ENCODE measurements around the gene HMGB4.

The HMGB4 gene, protein sequence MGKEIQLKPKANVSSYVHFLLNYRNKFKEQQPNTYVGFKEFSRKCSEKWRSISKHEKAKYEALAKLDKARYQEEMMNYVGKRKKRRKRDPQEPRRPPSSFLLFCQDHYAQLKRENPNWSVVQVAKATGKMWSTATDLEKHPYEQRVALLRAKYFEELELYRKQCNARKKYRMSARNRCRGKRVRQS

DNA sequence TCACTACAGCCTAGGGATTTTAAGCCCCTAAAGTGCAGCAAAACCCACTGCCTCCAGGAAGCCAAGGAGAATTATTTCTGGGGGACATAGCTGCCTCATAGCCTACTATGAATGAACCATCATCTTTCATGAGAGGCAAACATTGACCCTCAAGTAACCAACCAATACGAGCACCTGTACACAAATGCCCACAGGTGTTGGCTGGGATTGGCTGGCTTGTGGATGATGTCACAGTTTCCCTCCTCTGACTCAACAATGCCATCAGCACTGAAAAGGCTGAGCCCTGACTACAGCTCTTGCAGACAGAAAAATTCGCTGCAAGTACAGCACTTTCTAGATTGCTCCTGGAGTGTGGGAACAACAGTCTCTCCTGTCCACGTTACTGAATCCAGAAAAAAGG lies at the start of gene HMGB4:
HMGB4 (plus strand) TSS at position 301 of the 400 bp plus-strand sequence. CDS start 113 bp downstream, outside the sequence.
- no peak for DNase-seq (ENCODE audit: low read depth in 2 of 2, low spot score in 1 of 2)

DNA sequence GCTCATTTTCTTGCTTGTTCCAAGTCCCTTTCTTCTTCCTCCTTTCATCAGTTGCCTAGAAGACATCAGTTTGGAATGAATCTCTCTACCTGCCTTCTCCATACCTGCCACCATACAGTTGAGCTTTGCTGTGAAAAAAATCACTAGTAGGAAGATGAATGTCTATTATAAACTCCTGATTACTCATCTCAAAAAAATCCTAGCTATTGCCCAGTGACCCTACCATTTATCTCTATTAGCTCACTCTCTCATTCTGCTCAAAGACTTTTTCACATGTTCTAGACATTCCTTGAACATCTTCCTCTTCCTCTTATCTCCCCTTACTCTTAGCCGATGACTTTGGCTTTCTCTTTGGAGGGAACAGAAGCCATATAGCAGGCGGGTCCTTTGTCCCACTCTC lies 49.7 kb upstream of the HMGB4 start:
- DNase-seq (ENCODE audit: low read depth in 2 of 2, low spot score in 1 of 2) = no peak

DNA sequence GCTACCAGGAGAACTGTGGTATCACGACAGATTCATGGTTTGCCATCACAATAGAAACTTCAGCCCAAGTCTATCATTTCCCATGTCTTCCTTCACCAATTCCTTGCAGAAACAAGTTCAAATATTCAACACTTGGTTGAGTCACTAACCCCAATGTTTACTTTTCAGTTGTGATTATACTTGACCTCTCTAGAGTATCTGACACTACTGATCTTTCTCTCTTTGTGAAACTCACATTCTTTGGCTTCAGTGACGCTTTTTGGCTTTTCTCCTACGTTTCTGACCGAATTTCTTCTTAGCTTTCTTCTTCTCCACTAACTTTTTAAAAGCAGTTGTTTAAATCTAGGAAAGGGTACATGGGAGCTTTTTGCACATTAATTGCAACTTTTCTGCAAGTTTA lies 48.8 kb upstream of the HMGB4 start:
- no peak for DNase-seq (ENCODE audit: low read depth in 2 of 2, low spot score in 1 of 2)

DNA sequence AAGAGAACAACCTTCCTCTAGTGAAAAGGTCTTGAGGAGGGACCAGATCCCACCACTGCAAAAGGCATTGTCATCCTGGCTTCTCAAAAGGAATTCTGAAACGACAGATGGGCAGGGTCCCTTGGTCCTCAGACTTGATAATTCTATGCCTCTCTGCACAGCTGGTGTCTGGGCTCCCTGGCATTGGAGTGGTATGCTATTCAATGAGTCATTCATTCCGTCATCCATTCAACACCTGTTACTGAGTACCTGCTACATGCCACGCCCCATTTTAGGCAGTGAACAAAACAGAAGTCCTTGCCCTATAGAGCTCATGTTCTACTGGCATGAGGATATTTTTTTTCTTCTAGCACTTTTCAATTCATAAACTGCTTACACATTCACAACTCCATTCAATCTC lies 45.8 kb upstream of the HMGB4 start:
- DNase-seq (ENCODE audit: low read depth in 2 of 2, low spot score in 1 of 2) = no peak

DNA sequence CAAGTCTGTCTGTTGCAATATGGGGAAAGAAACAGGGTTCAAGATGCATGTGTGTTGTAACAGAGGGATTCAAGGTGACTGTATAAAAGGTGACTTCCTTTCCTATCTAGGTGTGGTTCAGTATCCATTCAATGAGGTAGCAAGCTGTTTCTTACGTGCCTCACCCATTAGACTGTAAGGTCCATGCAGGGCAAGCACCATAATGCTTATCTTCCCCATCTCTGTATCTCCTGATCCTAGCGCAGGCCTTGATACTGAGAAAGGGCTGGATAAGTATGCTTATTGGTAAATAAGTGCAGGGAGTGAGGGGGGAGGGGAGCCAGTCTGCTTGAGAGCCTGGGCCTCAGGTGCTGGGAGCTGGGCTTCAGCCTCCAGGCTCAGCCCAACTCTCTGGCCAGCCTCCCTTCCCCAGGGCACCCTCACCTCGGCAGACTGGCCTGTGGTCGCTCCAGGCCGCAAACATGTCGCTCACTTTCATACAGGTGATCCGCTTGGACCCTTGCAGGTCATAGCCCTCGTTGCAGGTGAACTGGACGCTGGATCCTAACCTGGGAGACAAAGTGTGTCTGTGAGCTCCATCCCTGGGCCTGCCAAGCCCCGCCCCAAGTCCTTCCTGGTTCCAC lies 44.5 kb upstream of the HMGB4 start:
- no peak for DNase-seq (ENCODE audit: low read depth in 2 of 2, low spot score in 1 of 2)

DNA sequence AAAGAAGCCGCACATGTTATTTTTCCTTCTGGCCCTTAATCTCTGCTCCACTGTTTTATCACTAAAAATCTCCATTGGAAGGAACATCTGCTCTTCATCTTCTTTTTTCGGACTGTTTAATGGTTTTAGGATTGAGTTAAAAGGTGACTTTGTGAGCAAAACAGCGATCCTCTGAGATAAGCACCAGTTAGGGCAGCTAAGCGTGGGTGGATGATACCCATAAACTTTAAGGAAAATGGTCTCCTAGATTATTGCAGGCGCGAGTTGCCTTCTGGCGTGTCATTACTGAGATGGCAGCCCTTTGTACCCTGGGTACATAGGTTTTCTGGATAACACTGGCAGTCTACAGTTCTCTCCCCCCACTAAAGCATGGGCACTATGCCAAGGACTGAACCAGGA lies 44.0 kb upstream of the HMGB4 start:
- no peak for DNase-seq (ENCODE audit: low read depth in 2 of 2, low spot score in 1 of 2)

DNA sequence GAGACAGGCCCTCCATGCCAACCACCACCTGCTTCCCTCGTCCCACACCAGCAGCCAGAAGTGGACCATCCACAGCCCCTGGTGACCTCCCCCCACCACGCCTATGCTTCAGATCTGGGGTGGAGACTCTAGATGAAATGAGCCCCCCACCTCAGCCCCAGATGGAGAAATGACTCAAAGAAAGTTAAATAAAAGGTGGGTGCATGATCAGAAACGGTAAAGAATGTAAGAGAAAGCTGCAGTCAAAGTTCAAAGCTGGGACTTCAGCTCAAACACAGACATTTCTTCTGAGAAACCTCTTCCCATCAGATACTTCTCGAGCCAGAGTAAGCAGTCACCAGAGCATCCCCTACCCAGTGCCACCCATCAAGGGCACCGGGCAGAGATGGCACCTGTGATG lies 43.1 kb upstream of the HMGB4 start:
- no peak for DNase-seq (ENCODE audit: low read depth in 2 of 2, low spot score in 1 of 2)

DNA sequence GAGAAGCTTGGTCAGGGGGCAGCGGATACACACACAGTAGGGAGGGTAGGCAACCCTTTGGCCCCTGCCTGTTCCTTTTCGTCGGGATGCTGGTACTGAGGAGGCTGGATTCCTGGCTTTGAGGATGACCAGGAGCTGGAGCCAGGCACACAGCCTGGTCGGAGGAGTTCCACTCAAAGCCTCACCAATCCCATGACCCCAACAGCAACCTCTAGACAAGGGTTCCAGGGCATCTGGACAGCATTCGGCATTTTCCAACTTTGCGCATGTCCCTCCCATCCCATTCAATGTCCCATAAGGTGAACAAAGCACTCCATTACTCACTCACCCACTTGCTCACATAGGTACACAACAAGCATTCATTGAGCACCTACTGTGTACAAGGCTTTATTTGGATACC lies 42.6 kb upstream of the HMGB4 start:
- DNase-seq (ENCODE audit: low read depth in 2 of 2, low spot score in 1 of 2) = no peak

DNA sequence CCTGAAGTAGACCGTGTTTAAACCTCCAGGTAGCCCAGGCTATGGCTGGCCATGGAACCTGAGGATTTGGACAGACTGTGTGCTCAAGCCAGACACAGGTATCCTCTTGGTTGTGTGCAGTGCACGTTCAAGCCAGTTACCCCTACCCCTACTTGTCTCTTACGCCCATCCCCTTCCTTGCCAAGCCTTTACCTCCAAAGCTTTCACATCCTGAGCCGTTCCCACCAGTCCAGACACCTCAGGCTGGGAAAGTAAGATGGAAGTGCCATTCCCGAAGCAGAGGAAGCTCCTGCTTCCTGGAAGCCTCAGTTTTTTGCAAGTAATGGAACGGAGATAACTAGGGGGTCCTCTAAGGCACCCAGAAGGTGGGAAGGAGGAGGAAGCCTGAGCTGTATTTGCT lies 41.5 kb upstream of the HMGB4 start:
- DNase-seq (ENCODE audit: low read depth in 2 of 2, low spot score in 1 of 2) = no peak

DNA sequence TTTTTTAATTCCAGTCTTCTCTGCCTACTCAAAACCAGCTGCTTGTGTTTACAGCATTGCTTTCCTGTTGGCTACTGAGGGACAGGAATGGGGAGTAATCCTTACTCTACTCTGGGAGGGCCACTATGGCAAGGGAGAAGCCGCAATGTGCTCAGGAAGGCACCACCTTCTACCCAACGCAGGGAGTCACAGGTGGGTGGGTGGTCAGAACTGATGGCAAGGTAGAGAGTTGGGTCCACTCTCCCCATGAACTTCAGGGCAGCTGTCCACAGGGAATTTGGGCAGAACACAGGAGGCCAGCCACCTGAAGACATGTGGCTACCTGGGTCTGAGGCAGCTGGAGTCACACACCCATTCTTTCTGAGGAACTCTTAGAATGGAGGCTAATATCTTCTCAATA lies 40.5 kb upstream of the HMGB4 start:
- no peak for DNase-seq (ENCODE audit: low read depth in 2 of 2, low spot score in 1 of 2)

DNA sequence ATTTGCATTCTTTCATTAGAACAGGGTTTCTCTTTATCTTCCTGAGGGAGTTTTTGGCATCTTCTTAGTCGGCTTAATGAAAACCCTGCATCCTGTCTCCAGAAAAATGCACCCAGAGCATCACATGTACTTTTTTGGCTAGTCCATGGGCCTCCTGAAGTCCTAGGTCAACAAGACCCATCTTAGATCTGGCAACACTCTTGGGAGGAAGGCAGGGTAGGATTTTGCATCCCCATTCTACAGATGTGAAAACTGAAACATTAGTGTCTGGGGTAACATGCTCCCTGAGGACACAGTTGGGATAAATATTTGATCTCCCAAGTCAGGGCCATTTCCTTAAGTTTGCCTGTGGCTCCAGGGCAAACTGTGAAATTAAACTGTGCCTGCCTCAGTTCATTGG lies 40.0 kb upstream of the HMGB4 start:
- no peak for DNase-seq (ENCODE audit: low read depth in 2 of 2, low spot score in 1 of 2)

DNA sequence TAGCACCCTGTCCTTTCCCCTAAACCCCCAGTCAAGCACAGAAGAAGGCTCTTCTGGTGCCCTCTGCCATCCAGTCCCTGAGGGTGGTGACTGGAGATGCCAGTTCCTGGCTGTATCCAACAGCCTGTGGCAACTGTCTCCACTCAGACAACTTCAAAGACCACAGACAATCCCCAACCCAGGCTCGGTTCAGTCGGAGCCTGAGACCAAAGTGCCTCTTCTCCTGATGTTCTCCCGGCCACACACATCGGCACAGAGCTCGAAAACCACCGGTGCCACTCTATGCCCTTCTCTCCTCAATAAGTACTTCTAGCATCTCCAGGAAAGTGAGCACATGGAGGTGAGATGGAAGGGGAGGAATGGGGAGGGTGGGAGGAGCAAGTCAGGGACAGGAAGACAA lies 39.6 kb upstream of the HMGB4 start:
- no peak for DNase-seq (ENCODE audit: low read depth in 2 of 2, low spot score in 1 of 2)

DNA sequence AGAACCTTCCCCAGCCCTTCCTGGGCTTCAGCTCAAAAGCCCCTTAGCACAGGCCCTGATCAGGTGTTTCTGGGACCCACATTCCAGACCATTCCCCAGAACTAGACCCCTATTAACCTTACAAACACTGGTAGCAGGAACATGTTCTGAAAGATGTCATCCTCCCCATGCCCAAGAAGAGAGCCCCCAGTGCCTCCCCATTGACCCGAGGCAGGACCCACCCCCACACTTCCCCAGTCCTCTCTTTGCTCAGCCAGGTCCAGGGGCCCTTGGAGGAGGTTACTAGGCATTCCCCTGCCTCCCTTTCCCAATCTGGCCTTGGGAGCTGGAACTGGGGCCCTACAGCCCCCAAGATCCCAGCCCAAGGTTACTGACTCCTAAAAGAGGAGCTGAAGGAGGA lies 38.9 kb upstream of the HMGB4 start:
- DNase-seq (ENCODE audit: low read depth in 2 of 2, low spot score in 1 of 2) = no peak

DNA sequence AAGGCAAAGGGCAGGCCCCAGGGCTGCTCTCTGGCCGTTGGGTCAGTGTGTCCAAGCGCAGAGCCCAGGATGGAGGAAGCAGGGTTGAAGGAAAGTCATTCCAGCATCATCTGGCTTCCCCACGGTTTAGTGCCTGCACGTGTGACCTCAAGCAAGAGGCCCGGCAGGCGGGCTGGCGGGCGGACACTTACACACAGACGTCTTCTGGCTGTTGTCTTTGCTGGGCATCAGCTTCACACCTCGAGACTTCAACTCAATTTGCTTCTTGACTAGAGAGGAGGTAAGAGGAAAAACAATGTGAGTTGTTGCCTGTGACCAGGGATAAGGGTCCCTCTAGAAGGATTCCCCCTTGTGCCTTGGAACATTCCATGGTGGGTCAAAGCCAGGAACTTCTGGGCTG lies 38.4 kb upstream of the HMGB4 start:
- DNase-seq (ENCODE audit: low read depth in 2 of 2, low spot score in 1 of 2) = no peak

DNA sequence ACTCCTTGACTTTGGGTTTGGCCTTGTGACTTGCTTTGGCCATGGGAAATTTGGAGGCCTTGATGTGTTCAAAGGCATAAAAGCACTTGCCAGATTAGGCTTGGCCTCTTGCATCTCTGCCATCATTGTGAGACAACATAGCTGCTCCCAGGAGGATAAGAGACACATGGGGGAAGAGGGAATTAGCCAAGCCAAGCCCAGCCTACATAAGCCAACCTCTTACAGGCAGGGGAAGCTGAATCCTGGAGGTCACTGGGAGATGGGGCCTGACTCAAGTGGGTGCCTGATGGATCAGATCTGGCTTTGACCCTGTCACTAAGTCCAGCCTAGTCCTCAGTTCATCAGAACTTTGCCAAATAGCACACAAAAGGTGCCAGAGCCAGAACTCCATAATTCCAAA lies 37.6 kb upstream of the HMGB4 start:
- DNase-seq (ENCODE audit: low read depth in 2 of 2, low spot score in 1 of 2) = no peak

DNA sequence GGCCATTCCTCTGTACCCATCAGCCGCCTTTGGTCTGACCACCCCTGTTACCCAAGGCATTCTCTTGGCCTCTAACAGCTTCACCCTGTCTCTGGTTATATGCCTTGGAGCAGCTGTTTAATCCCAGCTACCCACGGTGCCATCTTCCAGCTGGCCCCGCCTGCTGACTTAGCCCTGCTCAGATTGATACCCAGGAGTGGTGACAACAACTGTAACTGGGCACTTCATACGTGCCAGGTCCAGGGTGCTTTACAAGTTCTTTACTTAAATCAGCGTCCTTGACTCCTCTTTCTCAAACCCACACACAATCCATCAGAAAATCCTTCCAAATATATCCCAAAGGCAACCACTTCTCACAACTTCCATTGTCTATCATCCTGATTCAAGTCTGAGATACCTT lies 37.2 kb upstream of the HMGB4 start:
- no peak for DNase-seq (ENCODE audit: low read depth in 2 of 2, low spot score in 1 of 2)

DNA sequence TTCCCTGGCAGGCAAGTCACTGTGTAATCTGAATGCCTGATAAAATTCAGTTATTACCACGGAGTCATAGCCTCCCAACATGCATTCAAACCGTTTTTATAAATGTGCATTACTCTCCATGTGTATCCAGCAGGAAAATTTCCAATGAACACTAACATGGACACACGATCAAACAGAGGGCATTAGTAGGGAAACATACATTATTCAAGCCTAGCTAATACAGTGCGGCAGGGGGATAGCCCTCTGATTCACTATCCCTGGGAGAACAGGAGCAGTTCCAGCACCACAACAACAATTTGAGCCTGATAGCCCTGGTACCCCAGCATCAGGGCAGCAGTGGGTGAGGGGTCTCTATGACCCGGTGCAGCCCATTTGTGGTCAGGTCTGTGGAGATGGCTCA lies 35.8 kb upstream of the HMGB4 start:
- no peak for DNase-seq (ENCODE audit: low read depth in 2 of 2, low spot score in 1 of 2)

DNA sequence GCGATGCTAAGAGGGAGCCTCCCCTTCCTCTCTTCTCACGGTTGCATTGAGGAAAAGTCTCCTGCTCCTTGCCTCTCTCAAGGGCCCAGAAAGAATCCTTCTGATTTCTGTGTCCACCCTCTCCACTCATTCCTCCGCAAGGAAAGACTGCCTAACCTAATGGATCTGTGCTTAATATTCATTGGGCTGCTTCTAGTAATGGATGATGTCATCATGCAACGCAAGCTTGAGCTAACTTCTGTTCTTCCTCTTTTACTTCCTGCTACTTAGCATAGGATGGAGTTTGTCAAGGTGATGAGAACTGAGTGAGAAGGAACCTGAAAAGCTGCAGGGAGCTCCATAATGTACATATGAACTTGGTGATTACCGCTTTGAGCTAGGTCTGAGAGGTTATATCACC lies 35.2 kb upstream of the HMGB4 start:
- DNase-seq (ENCODE audit: low read depth in 2 of 2, low spot score in 1 of 2) = no peak

DNA sequence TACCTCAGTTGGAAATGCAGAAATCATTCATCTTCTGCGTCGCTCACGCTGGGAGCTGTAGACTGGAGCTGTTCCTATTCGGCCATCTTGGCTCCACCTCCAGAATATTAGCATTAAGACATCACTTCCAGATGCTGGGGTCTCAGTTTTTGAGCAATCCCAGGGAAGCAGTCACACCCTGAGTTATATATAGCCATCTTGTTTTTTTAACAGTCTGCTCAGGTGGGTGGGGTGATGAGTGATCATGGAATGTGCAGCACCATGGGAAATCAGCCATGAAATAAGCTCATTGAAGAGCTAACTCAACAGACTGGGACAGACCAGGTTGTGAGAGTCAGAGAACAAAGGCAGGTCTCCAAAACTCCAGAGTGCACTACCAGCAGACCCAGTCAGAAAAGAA lies 27.0 kb upstream of the HMGB4 start:
- DNase-seq (ENCODE audit: low read depth in 2 of 2, low spot score in 1 of 2) = no peak

DNA sequence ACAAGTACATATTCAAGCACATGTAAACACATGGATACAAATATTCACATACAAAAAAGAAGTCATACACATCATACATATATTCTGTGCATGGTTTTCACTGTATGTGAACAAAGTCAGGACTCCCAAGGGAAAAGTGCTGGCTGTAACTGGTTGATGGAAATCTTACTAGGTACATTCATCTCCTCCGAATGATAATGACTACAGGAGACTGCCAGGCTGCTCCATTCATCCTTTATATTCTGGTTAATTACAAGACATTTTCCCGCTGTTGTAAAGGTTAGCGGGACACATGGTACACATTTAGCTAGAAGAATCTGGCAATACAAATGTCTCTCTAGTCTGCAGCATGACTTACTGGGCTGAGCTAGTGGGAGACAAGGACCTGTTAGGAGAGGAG lies 26.2 kb upstream of the HMGB4 start:
- DNase-seq (ENCODE audit: low read depth in 2 of 2, low spot score in 1 of 2) = no peak

DNA sequence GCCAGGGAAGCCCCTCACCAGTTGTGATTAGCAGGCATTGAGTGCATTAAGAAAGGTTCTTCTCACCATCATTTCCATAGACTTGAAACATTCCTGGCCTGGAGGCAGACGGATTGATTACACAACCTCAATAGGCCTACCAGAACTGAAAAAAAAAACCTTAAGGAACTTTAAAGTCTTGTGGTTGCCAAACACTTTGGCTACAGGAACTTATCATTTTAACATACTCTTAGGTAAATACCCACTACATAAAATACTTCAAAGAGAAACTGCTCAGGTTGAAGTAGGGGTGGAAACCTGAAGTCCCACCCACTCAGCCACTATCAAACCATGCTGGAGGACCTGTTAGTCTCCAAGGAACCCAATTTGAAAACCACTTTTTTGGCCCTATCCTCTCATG lies 22.4 kb upstream of the HMGB4 start:
- DNase-seq (ENCODE audit: low read depth in 2 of 2, low spot score in 1 of 2) = no peak

DNA sequence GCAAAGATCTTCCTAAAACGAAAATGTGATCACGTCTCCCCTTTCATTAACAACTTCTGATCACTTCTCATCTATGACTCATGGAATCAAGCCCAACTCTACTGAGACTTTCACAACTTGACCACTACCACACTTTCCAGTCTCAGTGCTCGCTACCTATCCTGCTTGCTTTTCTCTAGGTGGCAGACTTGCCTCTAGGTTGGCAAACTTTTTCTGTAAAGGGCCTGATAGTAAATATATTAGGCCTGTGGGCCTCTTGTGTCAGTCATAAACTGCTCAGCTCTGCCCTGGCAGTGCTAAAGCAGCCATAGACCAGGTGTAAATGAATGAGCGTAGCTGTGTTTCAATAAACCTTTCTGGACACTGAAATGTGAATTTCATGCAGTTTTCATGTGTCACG lies 21.5 kb upstream of the HMGB4 start:
- DNase-seq (ENCODE audit: low read depth in 2 of 2, low spot score in 1 of 2) = no peak

DNA sequence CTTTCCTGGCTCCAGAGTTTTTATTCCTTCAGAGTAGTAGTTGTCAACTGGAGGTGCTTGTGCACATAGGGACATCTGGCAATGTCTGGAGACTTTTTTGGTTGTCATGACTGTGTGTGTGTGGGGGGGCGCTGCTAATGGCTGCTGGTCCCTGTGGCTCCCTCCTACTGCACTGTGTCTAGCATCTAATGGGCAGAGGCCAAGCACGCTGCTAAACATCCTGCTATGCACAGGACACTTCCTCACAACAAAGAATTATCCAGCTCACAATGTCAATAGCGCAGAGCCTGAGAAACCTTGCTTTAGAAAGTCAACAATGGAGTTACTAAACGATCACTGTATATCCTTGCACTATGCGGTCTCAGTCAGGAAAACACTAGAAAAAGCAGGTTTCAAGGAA lies 19.7 kb upstream of the HMGB4 start:
- no peak for DNase-seq (ENCODE audit: low read depth in 2 of 2, low spot score in 1 of 2)

DNA sequence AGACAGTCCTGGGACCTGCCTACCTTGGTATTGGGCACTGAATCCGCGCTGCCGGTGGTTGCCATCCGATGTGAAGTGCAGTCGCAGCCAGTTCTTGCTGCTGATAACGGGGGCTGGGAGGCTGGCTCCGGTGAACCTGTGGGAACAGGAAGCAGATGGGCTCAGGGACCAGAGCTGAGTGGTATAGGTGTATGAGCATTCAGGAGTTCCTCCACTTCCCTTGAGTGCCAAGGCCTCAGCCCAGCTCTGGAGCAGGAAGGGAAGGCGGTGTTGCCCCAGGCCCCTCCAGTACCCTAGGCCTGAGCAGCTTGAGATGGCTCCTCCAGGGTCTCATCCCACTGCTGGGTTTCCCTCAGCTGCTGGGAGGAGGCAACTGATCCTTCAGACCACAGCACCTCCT lies 17.0 kb upstream of the HMGB4 start:
- DNase-seq (ENCODE audit: low read depth in 2 of 2, low spot score in 1 of 2) = no peak

Measured in stimulated activated CD8-positive, alpha-beta memory T cell treated with anti-CD3 and anti-CD28 coated beads, Interleukin-4, amount 100 ng/mL, for 1 hour (primary cell).